Kasumi-1 (cell line): Measurements from ENCODE around the gene DGKH.
A peak's percentile ranks its signal among the peaks of the same experiment; 100 is the strongest.
"Not testable (repeated sequence)": the region's sequence is repeated elsewhere in the genome, so short reads cannot be mapped to it uniquely, and the experiment has no call there.

ENCODE experiments used
- DNase-seq, 2 experiments: peaks; one replicate each; lab custom pipeline; 2025; lab: John Stamatoyannopoulos, UW

Gene DGKH

GRCh38 chr13:42110410-42111155, 62.1 kb downstream of the DGKH start:
- DNase-seq = peak; percentile 79 to 89

DNA sequence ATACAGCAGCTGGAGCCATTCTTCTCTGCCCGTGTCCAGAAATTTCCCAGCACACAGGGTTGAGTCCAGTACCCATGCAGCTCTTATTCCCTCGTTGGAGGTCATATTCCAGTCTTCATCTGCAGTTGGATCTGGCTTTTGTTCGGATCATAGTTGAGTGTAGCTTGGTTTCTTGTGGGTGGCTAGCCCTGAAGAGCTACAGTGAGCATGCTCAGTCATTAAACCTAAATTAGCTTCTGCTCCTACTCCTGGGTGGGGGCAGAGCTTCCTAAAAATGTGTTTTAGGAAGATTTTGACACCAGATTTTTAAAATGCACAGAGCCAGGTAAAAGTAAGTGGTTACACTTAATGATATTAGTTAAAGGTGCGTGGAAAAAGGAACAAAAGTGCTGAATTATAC, 64.4 kb downstream of the DGKH start:
- DNase-seq = no peak

DNA sequence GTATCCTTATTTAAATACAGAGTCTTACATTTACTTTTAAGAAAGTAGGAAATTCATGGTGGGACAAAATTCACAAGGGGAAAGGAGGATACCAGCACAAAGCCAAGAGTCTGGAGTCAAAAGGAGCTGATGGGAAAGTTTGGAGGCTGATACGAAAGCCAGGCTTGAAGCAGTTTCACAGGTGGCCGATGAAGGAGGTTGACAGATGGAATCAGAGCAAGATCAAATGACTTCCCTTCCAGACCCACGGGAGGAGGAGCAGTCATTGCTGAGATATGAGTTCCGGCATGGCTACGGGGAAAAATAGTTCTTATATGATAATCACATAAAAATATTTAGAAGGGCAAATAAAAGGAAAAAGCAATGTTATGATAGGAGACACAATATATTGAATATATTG, 65.0 kb downstream of the DGKH start:
- no peak for DNase-seq

- no peak for DNase-seq
Observed at GRCh38 chr13:42114278-42114677, 65.8 kb downstream of the DGKH start.

- no peak for DNase-seq
Observed at GRCh38 chr13:42114912-42115311, 66.5 kb downstream of the DGKH start.

DNA sequence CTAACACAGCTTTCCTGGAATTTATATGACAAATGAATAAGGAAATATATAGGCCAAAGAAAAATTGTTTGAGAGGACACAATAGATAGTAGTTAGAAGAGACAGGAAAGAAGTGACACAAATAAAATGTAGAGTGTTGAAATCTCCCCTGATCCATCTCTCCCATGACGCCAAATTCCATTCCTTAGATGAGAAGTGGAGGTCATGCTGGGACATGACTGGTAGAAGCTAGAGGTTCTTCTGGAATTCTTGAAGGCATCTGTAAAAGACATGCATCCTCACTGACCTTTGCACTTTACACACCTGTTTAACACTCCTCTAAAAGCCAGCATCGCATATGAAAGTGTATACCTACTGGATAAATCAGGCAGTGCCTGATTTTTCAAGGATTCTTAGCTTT, 67.8 kb downstream of the DGKH start:
- DNase-seq = no peak

GRCh38 chr13:42119041-42119440, 70.6 kb downstream of the DGKH start:
- DNase-seq = no peak

DNA sequence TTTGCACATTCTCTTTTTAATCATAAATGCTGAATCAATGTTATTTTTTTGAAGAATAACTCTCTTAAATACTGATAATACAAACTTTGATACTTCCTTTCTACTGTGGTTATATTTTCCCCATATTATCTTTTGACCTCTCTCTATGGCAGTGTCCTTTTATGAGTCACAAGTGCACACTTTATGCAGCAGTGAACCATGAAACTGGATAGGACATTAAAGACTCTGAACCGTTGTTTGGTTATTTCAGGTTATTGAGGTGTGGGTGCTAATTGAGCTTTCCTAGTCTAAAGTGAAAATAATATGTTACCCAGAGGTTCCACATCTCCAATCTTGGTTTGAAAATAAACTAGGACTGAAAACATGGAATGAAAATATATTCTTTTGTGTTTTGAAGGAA, 71.4 kb downstream of the DGKH start:
- DNase-seq = peak in 1 of 2 experiments; percentile 4

DNA sequence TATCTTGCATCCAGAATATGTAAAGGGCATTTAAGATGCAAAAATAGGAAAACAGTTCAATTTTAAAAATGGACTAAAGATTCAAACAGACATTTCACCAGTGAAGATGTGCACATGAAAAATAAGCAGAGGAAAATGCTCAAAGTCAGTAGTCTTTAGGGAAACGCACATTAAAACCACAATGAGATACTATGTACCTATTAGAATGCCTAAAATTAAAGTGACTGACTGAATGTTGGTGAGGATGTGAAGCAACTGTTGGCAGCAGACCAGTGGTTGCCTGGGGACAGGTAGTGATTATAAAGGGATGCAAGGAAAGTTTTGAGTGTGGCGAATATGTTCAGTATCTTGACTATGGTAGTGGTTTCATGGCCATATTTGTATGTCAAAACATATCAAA, 75.2 kb downstream of the DGKH start:
- no peak for DNase-seq

DNA sequence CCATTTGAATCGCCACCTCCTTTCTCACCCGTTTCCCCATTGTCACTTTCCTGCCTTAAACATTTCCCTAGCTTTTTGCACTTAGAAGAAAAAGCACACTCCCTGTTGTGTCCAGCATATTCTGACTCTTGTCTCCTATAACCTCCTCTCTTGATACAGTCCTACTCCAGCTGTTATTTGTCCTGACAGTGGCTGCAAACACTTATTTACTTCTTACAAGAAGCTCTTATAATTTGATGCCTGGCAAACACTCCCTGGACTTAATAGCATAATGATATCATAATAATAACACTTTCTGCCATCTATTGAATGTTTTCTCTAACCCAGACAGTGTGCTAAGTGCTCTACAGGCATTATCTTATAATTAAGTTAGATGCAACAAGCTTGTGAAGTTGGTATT, 76.6 kb downstream of the DGKH start:
- no peak for DNase-seq

DNA sequence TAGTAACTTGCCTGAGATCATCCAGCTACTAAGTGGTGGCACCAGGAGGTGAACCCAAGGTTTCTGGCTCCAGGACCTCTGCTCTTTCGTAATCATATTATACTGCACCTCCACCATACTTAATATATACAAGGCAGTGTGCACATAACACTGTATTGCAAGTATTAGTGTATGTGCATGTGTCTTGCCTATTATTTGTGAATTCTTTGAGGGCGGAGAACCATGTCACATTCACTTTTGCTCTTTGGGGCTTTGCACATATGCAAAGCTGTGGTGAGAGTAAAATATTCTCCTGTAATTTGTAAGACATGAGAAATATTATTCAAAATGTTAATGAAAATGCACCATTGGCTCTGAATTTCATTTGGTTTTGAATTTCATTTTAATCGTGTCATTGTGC, 78.6 kb downstream of the DGKH start:
- no peak for DNase-seq

DNA sequence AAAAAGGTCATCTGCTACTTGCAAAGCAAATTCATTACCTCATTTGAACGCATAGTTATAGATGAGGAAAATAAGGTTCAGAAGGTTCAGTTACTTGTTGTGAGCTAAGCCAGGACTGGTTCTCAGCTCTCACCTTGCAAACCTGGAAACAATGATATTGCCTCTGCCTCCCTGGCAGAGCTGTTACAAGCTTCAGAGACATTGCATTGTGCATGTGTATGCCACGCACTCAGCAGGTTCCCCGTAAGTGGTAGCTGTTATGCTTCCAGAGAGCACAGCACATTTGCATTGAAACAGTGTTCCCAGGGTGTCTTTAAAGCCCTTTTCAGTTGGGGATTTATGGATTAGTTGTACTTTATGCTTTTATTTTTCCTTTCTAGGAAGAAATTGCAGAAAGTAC, 80.6 kb downstream of the DGKH start:
- DNase-seq = no peak

DNA sequence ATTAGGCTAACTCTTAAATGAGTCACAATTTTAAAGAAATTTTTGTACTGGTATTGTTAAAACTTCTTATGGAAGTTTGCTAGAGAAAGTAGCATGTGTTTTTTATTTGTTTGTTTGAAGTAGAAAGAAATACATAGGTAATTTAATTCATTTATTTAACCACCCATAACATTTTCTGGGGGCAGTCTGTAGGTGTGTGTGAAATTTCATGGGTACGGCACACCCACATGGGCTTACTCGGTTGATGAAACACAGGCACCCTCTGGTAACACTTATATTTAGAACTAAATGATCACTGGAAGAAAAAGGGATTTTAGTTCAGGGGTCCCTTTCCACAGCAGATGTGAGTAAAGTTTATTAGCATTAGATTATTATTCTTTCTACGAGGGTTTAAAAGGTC, 88.1 kb downstream of the DGKH start:
- no peak for DNase-seq

- DNase-seq = no peak
Observed at GRCh38 chr13:42137856-42138537, 89.5 kb downstream of the DGKH start.

DNA sequence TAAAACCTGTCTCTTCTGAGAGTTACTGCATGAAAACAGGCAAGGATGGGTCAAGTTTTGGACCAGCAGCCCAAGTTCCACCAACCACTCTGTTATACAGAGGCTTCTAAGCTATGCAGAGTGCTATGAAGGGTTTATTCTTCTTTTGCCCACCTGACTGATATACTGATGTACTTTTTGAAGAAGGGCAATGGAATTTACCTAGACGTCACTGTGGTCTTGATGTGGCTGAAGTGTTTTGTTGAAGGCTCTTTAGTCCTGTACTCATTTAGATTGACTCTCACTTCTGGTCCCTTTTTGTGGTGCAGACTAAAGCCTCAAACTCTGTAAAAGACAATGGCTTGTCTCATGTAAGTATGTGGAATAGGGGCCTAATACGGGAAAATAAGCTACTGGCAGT, 92.0 kb downstream of the DGKH start:
- no peak for DNase-seq

- DNase-seq = not testable (repeated sequence)
Observed at GRCh38 chr13:42141052-42141451, 92.6 kb downstream of the DGKH start.

DNA sequence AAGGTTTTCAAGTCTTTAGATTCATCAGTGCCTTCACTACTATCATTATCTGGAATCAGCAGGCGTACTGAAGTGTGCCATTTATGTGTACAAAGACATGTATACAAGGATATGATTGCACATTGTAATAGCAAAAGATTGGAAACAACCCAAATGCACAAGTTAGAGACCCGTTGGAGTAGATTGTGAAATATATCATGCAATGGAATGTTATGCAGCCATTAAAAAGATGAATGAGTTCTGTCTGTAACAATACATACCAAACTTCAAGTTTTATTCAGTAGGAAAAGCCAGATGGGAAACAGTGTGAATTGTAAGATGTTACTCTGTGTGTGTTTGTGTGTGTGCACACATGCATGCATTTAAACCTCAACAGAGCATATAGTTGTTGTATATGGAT, 97.9 kb downstream of the DGKH start:
- no peak for DNase-seq

GRCh38 chr13:42148538-42148937, 100.1 kb downstream of the DGKH start:
- DNase-seq = no peak

- DNase-seq = no peak
Observed at GRCh38 chr13:42149136-42149535, 100.7 kb downstream of the DGKH start.

DNA sequence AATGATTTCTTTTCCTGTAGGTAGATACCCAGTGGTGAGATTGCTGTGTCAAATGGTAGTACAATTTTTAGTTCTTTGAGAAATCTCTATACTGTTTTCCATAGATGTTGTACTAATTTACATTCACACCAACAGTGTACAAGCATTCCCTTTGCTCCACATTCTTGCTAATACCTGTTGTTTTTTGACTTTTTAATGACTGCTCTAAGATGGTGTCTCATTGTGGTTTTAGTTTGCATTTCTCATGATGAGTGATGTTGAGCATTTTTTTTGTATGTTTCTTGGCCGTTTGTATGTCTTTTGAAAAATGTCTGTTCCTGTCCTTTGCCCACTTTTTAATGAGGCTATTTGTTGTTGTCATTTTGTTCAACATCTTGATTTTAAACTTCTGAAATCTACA, 103.3 kb downstream of the DGKH start:
- DNase-seq = no peak

- no peak for DNase-seq
Observed at GRCh38 chr13:42152495-42152894, 104.0 kb downstream of the DGKH start.

DNA sequence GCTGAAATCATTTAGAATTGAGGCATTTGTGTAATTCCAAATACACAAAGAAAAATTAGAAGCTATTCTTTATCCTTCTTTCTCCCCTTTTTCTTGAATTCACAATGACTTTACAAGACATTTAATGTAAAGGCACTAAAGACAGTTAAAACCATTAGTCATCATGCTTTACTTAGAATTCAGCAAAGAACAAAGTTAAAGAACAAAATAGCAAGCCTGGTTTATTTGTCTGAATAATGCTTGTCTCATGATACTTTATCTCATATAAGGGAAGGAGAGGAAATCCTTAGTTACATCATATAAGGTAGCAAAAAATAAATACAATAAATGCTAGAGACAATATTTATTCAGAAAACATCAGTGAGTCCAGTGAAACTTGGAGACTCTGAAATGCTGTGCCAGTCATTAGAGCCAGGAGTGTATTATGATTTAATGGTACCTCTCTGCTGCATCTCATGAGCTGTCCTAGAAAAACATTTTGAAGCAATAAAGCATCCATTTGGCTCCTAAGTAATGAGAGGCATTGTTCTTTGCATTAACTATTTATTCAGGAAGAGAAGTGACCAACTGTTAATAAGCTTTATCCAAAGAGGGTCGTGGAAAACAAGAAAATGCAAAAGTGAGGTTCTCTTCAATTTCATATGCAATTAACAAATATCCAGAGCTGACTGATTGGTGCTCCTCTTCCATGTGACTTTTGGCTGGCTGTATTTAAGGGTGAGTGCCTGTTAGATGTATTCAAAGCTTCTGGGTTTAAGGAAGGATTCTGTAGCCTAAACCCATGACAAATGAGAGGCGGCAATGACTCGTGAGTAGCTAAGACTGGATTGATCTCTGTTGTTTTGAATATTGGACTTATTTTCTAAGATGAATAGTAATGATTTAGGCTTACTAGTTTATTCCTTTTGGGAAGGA, 105.0 kb downstream of the DGKH start:
- DNase-seq = no peak

DNA sequence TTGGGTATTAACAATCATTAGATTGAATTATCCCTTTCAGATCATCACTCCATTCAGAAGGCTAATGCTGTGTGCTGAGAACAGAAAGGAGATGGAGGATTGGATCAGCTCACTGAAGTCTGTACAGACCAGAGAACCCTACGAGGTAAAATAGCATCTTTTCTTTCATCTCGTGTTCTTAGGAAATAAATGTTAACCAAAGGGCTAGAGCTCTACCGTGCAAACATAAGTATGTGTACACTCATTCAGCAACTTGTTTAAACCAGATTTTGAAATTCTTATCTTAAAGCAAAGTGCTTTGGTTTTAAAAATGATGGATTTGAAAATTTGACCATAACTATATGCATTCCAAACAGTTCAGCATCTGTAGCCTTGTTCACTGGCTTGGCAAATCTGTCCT, 106.8 kb downstream of the DGKH start:
- no peak for DNase-seq
